ENCODE results near the gene MYO9B.

DNA sequence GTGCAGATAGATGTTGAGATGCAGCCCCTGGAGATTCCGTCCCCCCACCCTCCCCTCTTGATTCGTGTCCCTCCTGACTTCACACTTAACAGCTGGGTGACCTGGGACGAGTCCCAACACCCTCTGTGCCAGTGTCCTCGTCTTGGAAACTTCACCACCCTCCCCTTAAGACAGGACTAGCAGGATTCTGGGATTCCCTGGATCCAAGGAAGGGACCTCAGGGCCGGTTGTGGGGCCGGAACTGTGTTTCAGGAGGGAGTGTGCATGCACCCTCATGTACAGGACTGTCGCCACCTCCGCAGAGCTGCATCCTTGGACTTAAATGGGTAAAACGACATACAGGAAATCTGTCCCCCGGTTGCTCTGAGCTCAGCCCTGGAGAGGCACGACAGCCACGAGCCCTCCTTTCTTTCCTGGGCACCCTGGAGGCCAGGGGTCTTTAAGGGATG, 990 bp downstream of the MYO9B start:
- TF ChIP-seq, protein P1, sequence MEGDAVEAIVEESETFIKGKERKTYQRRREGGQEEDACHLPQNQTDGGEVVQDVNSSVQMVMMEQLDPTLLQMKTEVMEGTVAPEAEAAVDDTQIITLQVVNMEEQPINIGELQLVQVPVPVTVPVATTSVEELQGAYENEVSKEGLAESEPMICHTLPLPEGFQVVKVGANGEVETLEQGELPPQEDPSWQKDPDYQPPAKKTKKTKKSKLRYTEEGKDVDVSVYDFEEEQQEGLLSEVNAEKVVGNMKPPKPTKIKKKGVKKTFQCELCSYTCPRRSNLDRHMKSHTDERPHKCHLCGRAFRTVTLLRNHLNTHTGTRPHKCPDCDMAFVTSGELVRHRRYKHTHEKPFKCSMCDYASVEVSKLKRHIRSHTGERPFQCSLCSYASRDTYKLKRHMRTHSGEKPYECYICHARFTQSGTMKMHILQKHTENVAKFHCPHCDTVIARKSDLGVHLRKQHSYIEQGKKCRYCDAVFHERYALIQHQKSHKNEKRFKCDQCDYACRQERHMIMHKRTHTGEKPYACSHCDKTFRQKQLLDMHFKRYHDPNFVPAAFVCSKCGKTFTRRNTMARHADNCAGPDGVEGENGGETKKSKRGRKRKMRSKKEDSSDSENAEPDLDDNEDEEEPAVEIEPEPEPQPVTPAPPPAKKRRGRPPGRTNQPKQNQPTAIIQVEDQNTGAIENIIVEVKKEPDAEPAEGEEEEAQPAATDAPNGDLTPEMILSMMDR (conservative IDR thresholded peaks at IDR 0.05; ENCODE audit: low read depth, low read length), result no peak
- no peak for TF ChIP-seq EZH2 (IDR thresholded peaks at IDR 0.05; ENCODE audit: borderline replicate concordance, low read depth, low read length, poor library complexity, severe bottlenecking)

Data from A673 (cell line).